Measurements from ENCODE around the gene WDR64.

GRCh38 chr1:241614572-241614971, 37.5 kb upstream of the WDR64 start:
- no peak for TF ChIP-seq EP300 (IDR thresholded peaks at IDR 0.05)
- TF ChIP-seq POLR2A (IDR thresholded peaks at IDR 0.05), result no peak
- TF ChIP-seq, protein P1, sequence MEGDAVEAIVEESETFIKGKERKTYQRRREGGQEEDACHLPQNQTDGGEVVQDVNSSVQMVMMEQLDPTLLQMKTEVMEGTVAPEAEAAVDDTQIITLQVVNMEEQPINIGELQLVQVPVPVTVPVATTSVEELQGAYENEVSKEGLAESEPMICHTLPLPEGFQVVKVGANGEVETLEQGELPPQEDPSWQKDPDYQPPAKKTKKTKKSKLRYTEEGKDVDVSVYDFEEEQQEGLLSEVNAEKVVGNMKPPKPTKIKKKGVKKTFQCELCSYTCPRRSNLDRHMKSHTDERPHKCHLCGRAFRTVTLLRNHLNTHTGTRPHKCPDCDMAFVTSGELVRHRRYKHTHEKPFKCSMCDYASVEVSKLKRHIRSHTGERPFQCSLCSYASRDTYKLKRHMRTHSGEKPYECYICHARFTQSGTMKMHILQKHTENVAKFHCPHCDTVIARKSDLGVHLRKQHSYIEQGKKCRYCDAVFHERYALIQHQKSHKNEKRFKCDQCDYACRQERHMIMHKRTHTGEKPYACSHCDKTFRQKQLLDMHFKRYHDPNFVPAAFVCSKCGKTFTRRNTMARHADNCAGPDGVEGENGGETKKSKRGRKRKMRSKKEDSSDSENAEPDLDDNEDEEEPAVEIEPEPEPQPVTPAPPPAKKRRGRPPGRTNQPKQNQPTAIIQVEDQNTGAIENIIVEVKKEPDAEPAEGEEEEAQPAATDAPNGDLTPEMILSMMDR (IDR thresholded peaks at IDR 0.05), result no peak

Data from sigmoid colon (tissue), 4 donors.